GM19240 (cell line): ENCODE results near the gene DAB2.
"Not testable (repeated sequence)": the region's sequence is repeated elsewhere in the genome, so short reads cannot be mapped to it uniquely, and the experiment has no call there.

Experiments used
- DNase-seq: peaks from one replicate; pipeline ENCODE4 v3.0.0; 2011; ENCODE audit warnings: low spot score; ENCODE audit not compliant: insufficient read length

Gene DAB2

DNA sequence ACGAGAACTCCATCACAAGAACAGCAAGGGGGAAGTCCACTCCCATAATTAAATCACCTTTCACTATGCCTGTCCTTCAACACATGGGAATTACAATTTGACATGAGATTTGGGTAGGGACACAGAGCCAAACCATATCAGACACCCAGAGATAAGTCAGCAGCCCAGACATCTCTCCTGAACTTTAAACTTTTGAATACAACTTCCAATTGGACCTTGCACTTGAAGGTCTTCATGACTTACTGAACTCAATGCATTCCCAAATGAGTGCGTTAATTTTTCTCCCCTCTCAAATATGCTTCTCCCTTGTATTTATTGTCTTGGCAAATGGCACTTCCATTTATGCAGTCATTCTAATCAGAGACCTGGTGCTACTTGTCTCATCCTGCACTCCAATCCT lies 72.6 kb downstream of the DAB2 start:
- DNase-seq, result no peak

DNA sequence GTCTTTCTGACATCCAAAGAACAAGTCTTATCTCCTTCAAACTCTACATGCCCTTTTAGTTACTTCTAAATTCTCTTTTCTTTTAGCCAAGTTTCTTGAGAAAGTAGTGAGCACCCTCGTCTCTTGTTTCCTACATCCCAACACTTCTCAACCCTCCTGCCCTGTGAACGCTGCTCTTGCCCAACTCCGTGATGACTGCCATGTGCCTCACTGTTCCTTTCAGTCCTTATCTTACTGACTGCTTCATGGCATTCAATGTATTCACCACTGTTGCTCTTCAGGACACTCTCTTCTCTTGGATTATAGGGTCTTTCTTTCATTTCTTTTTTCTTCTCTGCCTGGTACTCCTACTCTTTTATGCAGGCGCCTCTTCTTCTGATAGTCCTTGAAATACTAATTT lies 75.3 kb downstream of the DAB2 start:
- no peak for DNase-seq

DNA sequence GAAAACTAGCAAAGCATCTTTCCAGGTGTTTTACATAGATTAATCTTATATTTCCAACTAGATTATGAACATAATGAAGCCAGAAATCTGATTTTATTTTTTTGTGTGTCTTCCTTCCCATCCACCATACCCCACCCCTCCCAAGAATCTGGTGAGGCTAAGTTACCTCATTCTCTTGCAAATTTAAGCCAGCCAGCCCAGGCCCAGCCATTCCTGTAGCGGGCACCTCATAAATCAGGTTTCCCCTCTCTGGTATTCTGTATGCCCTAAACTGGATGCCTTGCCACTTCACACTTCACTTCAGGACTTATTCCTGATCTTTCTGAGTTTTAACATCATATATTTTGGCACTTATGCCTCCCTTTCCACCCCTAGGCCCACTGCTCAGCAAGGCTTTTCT lies 82.3 kb downstream of the DAB2 start:
- no peak for DNase-seq

DNA sequence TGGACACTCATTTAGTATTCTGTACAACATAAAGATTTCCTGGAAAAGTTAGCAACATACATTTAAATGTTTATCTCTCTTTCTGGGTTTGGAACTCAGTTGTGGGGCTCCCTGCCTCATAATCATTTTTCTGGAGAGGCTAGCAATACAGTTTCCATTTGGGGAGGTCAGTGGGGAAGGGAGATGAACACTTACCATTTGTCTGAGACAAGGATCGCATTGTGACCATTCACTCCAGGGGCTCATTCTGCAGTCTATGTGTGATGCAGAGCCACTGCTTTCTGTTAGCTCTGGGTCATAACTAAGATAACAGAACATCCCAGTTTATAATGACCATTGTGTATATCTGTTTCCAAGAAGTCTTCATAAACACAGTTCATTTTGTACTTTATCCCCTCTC lies 82.9 kb downstream of the DAB2 start:
- no peak for DNase-seq

DNA sequence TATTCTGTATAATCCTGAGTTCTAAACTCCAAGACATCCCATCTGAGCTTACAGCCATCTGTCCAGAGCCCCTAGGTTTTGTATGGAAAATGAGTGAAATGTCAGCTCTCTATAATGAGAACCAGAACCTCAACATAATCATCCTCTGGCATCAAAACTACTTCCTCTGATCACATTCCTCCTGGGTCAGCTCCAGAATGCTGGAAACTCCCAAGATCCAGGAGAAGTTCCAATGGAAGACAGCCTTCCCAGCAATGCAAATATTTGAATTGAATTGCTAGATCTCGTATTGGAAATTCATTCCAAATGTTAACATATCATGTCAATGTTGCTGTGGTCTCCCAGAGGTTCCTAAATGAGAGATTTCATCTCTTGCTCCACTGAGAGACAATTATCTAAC lies 84.3 kb downstream of the DAB2 start:
- DNase-seq, result no peak

DNA sequence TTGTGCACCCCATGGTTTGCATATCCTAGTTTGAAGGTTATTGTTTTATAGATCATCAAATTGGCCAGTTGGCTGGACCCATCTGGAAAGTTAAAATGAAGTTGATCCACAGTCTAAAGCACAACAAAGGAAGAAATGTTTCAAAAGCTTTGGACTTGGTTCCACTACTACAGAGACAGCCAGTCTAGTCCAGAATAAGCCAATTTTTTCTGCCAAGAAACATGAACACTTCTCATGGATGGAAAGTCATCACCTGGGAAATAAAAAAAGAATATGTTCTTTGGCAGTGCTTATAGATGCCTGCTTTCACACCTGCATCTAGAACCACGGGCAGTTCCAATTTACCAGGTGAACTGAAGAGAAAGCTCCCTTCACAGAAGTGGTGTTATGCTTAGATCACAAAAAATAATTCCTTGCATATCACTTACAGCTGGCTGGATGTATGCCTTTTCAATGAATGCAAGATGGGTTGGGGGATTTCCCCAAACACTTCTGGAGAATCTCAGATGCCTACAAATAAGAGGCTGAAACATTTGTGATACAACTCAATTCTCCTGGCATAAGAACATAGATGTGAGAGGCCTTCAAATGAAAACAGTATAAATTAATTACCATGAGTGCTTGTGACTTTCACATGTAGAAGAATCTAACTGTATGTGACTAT lies 87.4 kb downstream of the DAB2 start:
- DNase-seq, result no peak

DNA sequence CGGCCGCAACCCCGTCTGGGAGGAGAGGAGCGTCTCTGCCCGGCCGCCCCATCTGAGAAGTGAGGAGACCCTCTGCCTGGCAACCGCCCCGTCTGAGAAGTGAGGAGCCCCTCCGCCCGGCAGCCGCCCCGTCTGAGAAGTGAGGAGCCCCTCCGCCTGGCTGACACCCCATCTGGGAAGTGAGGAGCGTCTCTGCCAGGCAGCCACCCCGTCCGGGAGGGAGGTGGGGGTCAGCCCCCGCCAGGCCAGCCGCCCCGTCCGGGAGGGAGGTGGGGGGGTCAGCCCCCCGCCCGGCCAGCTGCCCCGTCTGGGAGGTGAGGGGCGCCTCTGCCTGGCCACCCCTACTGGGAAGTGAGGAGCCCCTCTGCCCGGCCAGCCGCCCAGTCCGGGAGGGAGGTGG lies 90.5 kb downstream of the DAB2 start:
- not testable (repeated sequence) for DNase-seq

DNA sequence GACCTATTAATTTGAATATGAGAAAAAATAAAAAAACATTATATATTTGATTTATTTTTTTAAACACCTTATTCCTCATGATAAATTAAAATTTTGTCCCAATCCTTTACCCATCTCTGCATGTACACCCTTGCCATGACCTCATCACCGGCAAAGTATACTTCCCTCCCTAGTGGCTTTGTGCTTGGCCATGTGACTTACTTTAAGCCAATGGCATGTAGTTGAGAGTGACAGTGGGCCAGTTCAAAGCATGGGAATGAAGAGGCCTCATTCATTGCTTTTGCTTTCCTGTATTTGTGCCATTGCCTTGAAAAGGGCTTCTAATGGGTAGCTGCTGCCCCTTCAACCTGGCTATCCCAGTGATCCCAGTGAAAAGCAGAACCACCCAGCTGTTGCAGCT lies 91.7 kb downstream of the DAB2 start:
- no peak for DNase-seq

DNA sequence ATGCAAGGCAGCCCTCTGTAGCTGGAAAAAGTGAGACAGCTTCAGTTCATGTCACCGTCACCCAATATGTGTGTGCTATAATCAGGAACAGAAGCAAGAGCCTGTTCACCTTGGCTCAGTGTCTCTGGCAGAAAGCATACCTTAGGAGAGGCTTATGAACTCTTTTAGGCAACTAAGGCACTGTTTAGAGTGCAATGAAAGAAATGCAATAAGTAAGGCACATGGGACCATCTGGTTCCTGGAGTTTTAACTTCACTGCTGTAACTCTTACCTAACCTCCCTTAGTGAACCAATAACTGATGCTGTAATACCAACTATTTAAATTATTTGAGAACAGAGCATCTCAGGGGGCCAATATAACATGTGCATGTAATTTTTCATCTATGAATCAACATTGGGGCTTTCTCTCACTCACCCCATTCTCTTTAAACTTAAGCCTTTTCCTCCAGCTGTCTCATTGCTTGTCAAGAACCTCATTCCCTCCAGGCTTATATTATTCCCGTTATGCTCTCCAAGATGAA lies 92.9 kb downstream of the DAB2 start:
- DNase-seq, result no peak

DNA sequence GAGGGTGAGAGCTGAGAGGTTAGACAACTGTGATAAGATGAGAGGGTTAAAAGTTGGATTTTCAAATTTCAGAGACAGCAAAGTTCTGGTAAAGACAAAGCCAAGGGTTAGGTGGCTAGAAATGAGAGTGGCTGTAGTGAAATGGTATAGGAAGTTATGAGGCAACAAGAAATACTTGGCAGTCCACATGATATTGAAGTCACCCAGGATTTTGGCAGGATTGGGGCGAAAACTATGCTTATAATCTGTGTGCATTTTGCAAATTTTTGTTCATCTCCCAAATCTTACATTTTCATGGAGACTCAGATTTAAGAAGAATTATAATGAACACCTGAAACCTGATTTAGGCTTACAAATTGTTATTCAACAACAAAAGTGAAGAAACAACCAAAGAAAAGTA lies 96.0 kb downstream of the DAB2 start:
- DNase-seq, result no peak

DNA sequence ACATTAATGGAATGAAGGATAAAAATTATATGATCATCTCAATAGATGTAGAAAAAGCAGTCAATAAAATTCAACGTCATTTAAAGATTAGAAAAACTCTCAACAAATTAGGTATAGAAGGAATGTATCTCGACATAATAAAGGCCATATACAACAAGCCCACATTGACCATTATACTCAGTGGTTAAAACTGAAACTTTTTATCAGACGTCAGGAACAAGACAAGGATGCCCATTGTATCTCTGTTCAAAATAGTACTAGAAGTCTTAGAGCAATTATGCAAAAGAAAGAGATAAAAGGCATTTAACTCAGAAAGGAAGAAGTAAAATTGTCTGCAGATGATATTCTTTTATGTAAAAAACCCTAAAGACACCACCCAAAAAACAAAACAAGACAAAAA lies 101.2 kb downstream of the DAB2 start:
- no peak for DNase-seq
